BJ (cell line): ENCODE measurements around the gene MCU. TPM values are rescaled to one million over a fixed set of nuclear protein-coding genes. Genes with fewer than 3 reads are reported as not detected.

Experiments used
- CTCF ChIA-PET: fragments of 350-600 bp; formaldehyde crosslinking; extraction: SDS; loops from one replicate; lab custom pipeline; 2021; ENCODE audit warnings: antibody characterized with exemption, inconsistent platforms; lab: Yijun Ruan, JAX
- POLR2A ChIA-PET: fragments of 300-600 bp; sonication (Branson Sonifier 250); formaldehyde crosslinking; extraction: SDS; loops from one replicate; lab custom pipeline; 2021; ENCODE audit warnings: antibody characterized with exemption; lab: Charles Lee
- DNase-seq: peaks from one replicate; pipeline ENCODE4 v3.0.0-alpha.2; 2011; ENCODE audit warnings: low read depth
- H3K27me3 ChIP-seq: 2 replicates; pipeline ENCODE4 v1.6.0; 2011; ENCODE audit warnings: low read length; ENCODE audit not compliant: control insufficient read depth, insufficient read depth
- H3K36me3 ChIP-seq: 2 replicates; pipeline ENCODE4 v1.5.1; 2011; ENCODE audit warnings: low read length; ENCODE audit not compliant: control insufficient read depth, insufficient read depth
- H3K4me3 ChIP-seq: 2 replicates; pipeline ENCODE4 v1.5.1; 2011; ENCODE audit warnings: low read depth, mild to moderate bottlenecking, control low read depth, low read length
- polyA plus RNA-seq: library from polyadenylated mRNA; depleted of rRNA; stranded (reverse); fragments of >200 nt; gene quantifications from 2 replicates; pipeline ENCODE4 v1.2.3, GENCODE V29; 2011
- TF ChIP-seq, protein P1 (sequence below): IDR thresholded peaks from 2 replicates; pipeline ENCODE4 v1.5.1; 2011; ENCODE audit warnings: low read depth, mild to moderate bottlenecking, control low read depth, inconsistent platforms, low read length, moderate library complexity; ENCODE audit not compliant: insufficient read depth

The MCU gene
- polyA plus RNA-seq, 1 experiment = 78.7 TPM

- CTCF ChIA-PET = interaction anchor here (1.6 kb wide), 1 partner anchor 102 kb away, joined by 4 read pairs; no protein-coding TSS in a partner anchor
- no peaks in the 10 kb centered on the region for H3K27me3 ChIP-seq
- no peaks in the 10 kb centered on the region for H3K36me3 ChIP-seq
- TF ChIP-seq, protein P1, sequence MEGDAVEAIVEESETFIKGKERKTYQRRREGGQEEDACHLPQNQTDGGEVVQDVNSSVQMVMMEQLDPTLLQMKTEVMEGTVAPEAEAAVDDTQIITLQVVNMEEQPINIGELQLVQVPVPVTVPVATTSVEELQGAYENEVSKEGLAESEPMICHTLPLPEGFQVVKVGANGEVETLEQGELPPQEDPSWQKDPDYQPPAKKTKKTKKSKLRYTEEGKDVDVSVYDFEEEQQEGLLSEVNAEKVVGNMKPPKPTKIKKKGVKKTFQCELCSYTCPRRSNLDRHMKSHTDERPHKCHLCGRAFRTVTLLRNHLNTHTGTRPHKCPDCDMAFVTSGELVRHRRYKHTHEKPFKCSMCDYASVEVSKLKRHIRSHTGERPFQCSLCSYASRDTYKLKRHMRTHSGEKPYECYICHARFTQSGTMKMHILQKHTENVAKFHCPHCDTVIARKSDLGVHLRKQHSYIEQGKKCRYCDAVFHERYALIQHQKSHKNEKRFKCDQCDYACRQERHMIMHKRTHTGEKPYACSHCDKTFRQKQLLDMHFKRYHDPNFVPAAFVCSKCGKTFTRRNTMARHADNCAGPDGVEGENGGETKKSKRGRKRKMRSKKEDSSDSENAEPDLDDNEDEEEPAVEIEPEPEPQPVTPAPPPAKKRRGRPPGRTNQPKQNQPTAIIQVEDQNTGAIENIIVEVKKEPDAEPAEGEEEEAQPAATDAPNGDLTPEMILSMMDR = no peak
- DNase-seq = no peak
- H3K4me3 ChIP-seq = no peak overlapping the region
- POLR2A ChIA-PET = no interaction called here
These were observed 40.0 kb downstream of the MCU start for GRCh38 chr10:72731916-72732419.

- CTCF ChIA-PET = interaction anchor here (1.6 kb wide), 1 partner anchor 102 kb away, joined by 4 read pairs; no protein-coding TSS in a partner anchor
- TF ChIP-seq, protein P1 = no peak
These were observed 40.6 kb downstream of the MCU start for GRCh38 chr10:72732521-72732920.

GRCh38 chr10:72733989-72734388 is 42.0 kb downstream of the MCU start:
- DNase-seq = no peak
- no peaks in the 10 kb centered on the region for H3K36me3 ChIP-seq
- POLR2A ChIA-PET = interaction anchor here (0.6 kb wide), 1 partner anchor 363 kb away, joined by 6 read pairs; the partner anchor contains the start of gene P4HA1
- H3K27me3 ChIP-seq = no peaks in the 10 kb centered on the region
- no peak overlapping the region for H3K4me3 ChIP-seq
- TF ChIP-seq, protein P1 = no peak
- CTCF ChIA-PET = interaction anchor here (1.0 to 1.8 kb wide), 3 partner anchors 11 to 100 kb away, joined by 3 to 5 read pairs (median 3); no protein-coding TSS in a partner anchor

More at GRCh38 chr10:72732521-72732920, 40.6 kb downstream of the MCU start:
- DNase-seq = no peak
- POLR2A ChIA-PET = no interaction called here
- Histone ChIP-seq H3K27me3 (no peaks in the 10 kb centered on the region), H3K36me3 (no peaks in the 10 kb centered on the region), H3K4me3 (no peak overlapping the region)

GRCh38 chr10:72735288-72735936 is 43.5 kb downstream of the MCU start:
- ChIA-PET CTCF (interaction anchor here (1.0 kb wide), 1 partner anchor 98 kb away, joined by 3 read pairs; no protein-coding TSS in a partner anchor), POLR2A (no interaction called here)
- DNase-seq = no peak

More at GRCh38 chr10:72735288-72735936, 43.5 kb downstream of the MCU start:
- TF ChIP-seq, protein P1 = no peak
- Histone ChIP-seq H3K27me3 (no peaks in the 10 kb centered on the region), H3K36me3 (no peaks in the 10 kb centered on the region), H3K4me3 (no peak overlapping the region)
